HG03025 (cell line): Measurements from ENCODE around the gene ZNF541.

Experiments used
- ATAC-seq: cut with Tn5 transposase; IDR thresholded peaks from one replicate; pipeline ENCODE4 v1.9.1; 2021; ENCODE audit warnings: mild to moderate bottlenecking, moderate library complexity; ENCODE audit not compliant: unreplicated experiment, low FRiP score

The ZNF541 gene

DNA sequence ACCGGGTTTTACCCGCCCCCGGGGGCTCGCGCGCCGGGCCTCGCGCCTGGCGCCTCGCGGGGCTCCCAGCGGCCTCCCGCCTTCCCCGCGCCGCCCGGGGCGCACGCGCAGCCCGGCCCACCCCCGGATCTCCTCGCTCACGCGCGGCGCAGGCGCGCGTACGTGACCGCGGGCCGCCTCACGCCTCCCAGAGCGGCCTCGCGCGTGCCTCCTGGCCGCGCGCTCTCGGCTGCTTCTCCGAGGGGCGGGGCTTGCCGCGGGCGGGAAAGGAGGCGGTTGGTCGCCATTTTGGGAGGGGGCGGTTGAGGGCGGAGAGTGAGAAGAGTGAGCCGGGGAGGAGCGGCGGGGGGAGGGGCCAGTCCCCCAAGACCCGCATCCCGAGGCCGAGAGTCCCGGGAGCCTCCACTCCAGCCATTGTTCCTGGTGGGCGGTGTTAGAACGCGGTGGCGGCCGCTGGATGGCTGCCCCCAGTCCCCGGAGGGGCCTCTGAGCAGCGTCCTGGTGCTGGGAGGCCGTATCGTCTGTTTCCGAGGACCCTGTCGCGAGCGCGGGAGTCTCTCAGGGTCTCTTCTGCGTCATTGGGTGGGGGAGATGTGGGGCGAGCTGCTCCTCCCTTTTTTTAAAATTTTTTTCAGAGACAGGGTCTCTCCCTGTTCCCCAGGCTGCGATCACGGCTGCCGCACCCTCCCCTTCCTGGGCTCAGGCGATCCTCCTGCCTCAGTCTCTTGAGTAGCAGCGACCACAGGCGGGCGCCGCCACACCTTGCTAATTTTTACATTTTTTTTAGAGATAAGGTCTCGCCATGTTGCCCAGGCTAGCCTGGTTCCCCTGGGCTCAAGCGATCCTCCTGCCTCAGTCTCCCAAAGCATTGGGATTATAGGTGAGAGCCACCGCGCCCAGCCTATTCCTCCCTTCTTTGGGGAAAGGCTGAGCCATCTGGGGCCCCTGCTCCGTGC, at the start of gene ZNF541:
Gene ZNF541, minus strand, starts transcription at position 78 of the 956 bp plus-strand sequence. CDS start 17,292 bp downstream, outside the sequence.
- ATAC-seq: no peak

DNA sequence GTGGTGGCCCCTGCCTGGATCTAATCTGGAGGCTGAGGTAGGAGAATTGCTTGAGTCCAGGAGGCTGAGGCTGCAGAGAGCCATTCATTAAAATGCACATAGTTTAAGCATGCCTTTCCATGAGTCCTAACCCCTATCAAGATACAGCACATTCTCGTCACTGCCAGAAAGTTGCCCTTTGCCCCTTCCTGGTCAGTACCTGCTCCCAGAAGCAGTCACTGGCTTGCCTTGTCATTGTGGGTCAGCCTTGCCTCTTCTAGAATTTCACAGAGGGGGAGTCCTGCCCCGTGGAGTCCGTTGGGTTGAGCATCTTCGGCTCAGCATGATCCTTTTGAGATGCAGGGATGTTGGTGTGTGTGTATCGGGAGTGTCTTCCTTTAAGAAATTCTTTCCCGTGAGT, 46.8 kb upstream of the ZNF541 start:
- no peak for ATAC-seq

DNA sequence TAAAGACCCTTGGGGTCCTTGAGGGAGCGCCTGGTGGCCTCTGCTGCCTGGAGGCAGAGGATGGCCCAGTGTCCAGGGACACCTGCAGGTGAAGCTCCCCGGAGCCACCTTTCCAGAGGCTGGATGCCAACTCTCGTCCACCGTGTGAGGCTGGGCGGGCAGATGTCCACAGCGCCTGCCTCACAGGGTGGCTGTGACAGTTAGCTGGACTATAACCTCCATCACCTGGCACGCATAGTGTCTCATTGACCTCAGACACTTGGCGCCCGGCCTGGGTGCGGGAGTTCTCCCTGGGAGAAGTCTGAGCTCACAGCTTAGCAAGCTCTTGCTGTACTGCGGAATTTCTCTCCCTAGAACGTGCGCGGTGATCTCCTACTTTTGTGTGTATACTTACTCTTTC, 45.8 kb upstream of the ZNF541 start:
- no peak for ATAC-seq

DNA sequence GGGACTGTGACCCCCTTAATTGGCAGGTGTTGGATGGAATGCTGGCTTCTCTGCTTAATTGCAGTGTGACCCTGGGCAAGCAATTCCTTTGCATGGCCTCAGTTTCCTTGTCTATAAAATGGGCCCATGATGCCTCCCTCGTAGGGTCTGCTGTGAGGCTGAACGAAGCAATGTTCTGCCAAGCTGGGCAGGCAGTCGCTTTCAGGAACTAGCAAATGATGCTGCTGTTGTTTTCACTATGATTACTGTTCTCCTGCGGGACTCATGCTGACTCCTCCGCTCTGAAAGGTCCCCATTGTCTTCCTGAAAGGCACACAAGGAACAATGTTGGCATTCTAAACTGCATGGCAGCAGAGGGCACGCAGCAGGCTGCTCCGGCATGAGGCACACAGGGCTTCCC, 42.8 kb upstream of the ZNF541 start:
- ATAC-seq: no peak

GRCh38 chr19:47615230-47615629, 42.3 kb upstream of the ZNF541 start:
- ATAC-seq: no peak

DNA sequence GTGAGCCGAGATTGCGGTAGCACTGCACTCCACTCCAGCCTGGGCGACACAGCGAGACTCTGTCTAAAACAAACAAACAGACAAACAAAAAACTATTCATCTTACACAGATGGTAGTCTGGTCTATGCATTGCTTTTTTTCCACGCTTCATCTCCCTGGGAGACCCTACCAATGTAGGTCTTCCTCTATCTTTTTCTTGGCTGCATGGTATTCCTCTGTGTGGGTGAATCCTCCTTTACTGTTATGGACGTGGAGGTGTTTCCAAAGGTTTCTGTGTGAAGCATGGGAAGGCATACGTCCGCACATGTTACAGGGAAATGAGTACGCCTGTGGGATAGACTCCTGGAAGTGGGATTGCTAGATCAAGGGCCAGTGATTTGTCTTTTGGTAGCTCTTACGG, 41.6 kb upstream of the ZNF541 start:
- ATAC-seq: no peak

- no peak for ATAC-seq
These were observed 41.0 kb upstream of the ZNF541 start for GRCh38 chr19:47614021-47614295.

DNA sequence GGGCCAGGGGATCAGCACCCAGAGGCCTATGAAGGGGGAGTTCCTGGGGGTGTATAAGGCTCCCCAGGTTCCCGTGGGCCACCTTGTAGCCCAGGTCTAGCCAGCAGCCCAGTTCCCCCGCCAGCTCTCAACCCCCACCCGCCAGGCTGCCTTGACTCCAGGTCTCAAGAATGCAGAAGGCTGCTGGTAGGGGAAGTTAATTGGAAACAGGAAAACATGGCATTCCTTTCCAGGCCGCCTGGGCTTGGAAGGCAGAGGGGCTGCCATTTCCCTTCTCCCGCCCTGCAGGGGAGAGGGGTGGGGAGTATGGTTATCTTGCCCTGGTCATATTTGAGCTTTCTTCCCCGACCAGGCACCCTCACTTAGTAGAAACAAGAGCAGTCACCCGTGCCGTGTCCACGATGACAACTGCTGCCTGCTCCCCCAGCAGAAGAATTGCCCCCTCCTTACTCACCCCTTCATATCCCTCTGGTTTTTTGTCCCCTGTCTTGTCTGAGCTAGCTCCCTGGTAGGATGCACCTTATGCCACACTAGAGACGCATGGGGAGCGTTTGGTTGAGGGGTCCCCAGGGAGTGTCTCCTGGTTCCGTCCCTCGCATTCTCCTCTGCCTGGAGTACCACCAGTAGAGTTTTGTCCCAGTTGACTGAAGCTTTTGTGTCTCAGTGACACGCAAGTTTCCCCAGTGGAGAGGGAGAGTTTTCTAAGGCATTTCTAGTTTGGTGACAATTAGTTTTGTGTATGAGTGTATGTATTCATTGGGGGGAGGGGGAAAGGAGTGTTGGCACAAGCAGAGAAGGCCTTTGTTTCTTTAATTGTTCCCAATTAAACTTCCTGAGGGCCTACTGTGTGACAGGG, 40.4 kb upstream of the ZNF541 start:
- no peak for ATAC-seq

DNA sequence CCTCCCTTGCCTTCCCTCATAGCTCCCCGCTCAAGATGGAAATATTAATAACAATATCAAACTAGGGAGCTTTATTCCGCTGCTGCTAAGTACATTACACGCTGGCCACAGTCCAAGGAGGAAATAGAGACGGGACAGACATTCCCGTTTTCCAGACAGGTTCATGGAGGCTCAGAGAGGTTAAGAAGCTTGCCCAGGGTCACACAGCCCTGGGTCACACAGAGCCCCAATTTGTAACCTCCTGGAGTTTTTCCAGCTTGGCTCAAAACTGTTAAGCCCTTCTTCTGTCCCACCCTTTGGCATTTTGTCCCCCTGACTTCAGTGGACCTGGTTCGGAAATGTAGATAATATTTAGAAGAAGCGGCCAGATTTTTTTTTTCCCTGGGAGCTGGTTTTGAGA, 38.0 kb upstream of the ZNF541 start:
- no peak for ATAC-seq

- no peak for ATAC-seq
These were observed 37.3 kb upstream of the ZNF541 start for GRCh38 chr19:47609906-47610894.

DNA sequence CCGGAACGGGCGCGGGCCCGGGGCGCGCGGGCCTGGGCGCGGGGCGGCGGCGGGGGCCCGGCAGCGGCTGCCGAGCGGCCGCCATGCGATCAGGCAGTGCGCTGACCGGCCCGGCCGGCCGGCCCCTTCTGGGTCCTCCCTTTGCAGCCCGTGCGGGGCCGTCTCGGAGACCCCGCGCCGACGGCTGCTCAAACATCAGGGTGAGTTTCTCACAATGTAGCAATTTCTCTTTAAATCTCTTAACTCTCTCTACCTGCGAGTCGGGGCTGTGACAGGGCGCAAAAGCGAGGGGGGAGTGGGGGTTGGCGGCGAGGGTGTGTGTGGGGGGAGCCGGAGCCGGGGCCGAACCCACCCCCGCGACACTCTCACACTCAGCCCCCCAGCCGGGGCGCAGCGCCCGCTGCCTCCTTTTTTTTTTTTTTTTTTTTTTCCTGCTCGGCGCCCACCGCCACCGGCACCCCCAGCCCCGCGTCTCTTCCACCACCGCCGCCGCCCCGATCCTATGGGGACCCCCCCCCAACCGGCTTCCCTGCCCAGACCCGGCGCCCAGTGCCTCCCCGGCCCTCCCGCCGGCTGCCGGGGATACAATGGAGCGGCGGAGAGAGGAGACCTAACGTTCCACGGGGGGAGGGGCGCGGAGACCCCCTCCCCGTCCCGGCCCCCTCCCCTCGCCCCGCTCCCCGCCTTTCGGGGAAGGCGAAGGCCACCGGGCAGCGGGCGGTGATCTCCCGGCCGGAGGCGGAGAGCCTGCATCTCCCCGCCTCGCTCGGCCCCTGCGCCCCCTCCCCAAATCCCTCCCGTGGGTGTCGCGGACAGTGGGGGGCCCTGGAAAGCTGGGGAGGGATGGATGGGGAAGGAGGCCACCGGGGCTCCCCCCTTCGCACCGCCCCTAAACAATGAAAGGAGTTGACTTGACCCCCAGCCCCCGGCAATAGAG, 36.3 kb upstream of the ZNF541 start, which contains the start of gene BICRA:
Gene BICRA, plus strand, starts transcription at position 166 of the 937 bp plus-strand sequence. CDS start 64,441 bp downstream, outside the sequence.
- peak; percentile 22 for ATAC-seq

GRCh38 chr19:47608074-47608918, 35.3 kb upstream of the ZNF541 start:
- ATAC-seq: peak; percentile 62

- no peak for ATAC-seq
These were observed 34.7 kb upstream of the ZNF541 start for GRCh38 chr19:47607564-47608073.

DNA sequence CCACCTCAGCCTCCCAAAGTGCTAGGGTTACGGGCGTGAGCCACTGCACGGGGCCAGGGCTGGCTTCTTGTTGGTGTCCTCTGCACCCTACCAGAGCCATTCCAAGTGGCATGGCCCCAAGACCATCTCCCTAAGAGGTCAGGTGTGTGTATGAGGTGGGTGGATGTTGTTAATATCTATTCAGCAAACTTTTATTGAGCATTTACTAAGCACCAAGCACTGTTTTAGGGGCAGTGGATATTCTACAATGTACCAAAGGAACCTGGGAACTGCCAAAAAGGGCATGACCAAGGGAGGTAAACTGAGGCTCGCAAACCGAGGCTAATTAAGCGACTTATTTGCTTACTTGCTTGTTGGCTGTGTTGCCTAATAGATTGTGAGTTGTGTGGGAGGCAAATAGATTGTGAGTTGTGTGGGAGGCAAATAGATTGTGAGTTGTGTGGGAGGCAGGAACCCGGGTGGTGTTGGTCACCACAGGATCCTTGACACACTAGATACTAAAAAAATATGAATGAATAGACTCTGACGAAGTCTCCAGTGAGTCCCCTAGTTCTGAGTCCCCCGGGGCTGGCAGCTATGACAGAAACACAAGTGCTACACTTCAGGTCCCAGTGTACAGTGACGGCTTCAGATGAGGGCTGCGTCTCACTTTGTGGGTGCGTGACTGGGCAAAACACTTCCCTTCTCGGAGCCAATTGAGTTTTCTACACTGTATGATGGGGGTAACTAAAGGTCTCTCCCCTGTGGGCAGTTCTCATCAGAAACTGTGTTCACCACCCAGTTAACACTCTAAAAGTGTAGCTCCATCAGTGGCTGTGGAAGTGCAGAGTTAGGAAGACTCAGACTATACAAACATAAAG, 31.0 kb upstream of the ZNF541 start:
- ATAC-seq: no peak

GRCh38 chr19:47601180-47601904, 28.4 kb upstream of the ZNF541 start:
- no peak for ATAC-seq
